M059J (cell line): ENCODE data around the gene CEP41. TPM values are rescaled to one million over a fixed set of nuclear protein-coding genes. Genes with fewer than 3 reads are reported as not detected.

ENCODE experiments used
- DNase-seq: peaks from one replicate; pipeline ENCODE4 v3.0.0-alpha.2; 2012; ENCODE audit warnings: low read depth
- total RNA-seq: library from RNA; depleted of rRNA; stranded (reverse); fragments of >200 nt; shearing (Covaris generic); gene quantifications from 2 replicates; pipeline ENCODE4 v1.2.3, GENCODE V29; 2014

The CEP41 gene
- total RNA-seq, 1 experiment from 2014 or later, result 32.9 TPM

- DNase-seq, result peak; percentile 32
These were observed 70.8 kb downstream of the CEP41 start for GRCh38 chr7:130369831-130370550.

GRCh38 chr7:130369110-130369711 lies 71.6 kb downstream of the CEP41 start:
- DNase-seq, result peak; percentile 58

- DNase-seq, result no peak
These were observed 72.7 kb downstream of the CEP41 start for GRCh38 chr7:130367836-130368746.

GRCh38 chr7:130367088-130367755 lies 73.6 kb downstream of the CEP41 start:
- DNase-seq, result no peak

- DNase-seq, result peak; percentile 61
These were observed 74.3 kb downstream of the CEP41 start for GRCh38 chr7:130366564-130366963.

DNA sequence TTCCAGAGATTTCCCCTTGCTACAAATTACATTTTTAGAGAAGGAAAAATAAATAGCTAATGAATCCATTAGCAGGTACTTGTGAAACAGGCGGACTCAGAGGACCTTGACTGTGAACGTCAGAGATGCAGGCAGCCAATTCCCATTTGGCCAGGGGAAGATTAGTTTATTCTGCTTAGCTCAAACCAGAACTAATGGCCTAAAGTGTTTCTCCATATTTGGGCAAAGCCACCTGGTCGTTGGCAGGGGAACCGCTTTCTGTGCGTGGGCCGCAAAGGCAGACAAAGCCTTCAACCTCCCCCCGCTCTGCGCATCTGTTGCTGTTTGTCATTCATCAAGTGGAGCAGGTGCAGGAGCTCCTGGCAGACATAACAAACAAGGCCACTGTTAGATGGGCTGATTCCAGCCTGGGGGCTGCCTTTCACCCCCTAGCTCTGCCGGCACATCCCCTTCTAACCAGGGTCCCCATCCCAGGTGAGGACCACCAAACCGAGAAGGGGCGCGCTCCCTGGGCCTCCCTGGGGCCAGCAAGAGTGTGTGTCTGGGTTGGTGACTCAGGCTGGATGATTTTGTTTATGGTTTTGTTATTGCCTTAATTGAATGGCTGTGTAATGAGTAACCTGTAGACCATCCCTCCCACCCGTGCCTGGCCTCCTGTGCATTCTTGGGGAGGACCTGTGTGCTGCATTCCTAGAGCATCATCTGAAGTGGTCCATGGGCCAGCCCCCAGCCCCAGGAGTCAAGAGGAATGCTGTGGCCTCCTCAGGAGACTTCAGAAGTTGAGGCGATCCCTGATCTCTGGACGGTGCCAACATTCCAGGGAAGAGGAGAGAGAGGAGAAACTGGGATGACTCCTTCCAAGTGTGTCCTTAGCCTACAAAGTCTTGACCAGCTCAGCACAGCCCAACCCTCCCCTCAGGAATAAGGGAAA lies 75.0 kb downstream of the CEP41 start:
- peak; percentile 94 for DNase-seq

DNA sequence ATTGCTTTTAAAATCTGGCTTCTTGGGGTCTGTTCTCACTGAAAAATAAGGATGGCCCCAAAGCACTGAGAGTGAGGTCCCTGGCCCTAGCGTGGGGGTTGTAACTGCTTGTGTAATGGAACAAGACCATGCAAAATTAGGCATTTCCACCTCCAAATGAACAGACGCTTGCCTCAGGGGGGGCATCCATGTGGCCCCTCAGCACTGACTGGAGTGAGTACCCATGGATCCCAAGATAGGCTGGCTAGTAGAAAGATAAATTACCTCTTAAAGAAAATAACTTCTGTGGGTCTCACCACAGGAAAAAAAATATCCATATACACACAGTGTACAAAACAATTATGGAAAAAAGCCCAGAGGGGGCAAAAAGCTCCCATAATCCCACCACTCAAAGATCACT lies 75.7 kb downstream of the CEP41 start:
- no peak for DNase-seq

- no peak for DNase-seq
These were observed 76.4 kb downstream of the CEP41 start for GRCh38 chr7:130364451-130364850.

GRCh38 chr7:130363026-130363847 lies 77.6 kb downstream of the CEP41 start:
- DNase-seq, result peak; percentile 100

GRCh38 chr7:130362251-130362816 lies 78.5 kb downstream of the CEP41 start:
- no peak for DNase-seq

DNA sequence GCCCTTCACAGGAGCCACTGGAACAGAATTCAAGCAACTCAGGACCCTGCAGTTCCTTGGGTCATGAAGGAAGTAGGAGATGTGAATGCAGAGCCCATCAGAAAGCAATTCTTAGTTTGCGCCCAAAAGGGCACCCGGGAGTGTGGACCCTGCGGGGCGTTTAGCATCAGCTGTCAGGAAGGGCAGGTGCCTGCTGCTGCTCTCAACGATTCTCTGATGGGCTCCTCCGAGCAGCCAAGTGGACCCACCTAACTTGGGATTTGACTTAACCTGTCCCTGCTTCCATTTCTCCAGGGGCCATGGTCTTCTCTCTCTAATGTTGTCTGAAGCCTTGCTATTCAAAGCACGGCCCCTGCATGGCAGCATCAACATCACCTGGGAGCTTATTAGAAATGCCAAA lies 79.1 kb downstream of the CEP41 start:
- DNase-seq, result no peak

DNA sequence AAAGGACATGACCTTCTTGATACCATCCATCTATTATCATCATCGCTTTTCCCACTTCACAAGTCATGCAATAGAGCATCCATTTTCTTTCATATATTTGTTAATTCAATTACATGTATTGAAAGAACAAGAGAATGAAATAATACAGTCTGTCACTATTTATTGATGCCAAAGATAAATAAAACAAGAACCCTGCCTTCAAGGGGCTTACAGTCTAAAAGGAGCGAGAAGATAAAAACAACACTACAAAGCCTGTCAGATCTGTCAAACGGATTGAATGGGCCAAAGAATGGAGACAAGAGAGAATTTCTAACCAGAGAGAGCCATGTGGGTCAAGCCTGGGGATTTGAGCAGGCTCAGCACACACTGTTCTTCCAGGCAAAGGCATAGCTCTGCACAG lies 80.3 kb downstream of the CEP41 start:
- DNase-seq, result no peak

DNA sequence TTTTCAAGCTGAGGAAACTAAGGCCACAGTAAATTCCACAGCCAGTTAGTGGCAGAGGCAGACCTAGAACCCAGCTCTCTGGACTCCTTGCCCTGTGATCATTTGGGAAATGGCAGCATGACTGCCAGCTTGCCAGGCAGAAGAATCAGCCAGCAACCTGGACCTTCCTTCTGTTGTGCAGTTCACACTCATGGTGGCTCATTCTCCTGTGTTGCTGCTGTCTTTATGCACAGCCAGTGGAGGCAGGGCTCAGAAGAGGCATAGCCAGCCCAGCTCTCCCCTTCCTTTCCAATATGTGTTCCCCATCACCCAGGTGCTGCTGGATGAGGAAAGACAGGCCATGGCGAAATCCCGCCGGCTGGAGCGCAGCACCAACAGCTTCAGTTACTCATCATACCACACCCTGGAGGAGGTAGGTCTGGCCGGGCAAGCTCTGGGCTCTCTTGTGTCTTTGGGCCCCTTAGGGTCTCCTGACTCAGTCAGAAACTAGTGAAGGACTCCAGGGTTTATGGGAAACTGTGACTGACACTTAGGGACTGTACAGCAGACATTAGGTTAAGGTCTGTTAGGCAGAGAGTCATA lies 81.4 kb downstream of the CEP41 start:
- no peak for DNase-seq

DNA sequence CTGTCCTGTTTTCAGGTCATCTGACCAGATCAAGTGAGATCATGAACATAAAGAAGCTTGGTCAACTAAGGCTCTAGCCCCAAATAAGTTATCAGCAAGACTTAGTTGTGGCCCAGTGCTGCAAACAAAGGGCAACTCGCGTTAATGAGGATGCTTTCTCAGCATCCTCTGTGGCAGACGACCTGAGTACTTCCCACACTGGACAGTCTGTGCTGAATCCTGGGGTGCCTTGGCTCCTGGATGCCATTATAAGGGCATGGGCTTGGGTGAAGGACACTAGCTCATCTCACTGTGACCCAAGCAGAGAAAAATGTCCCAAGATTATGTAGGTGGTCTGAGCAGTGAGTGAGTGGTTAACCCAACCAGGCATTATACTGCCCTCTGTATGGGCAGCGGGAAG lies 82.3 kb downstream of the CEP41 start:
- no peak for DNase-seq

DNA sequence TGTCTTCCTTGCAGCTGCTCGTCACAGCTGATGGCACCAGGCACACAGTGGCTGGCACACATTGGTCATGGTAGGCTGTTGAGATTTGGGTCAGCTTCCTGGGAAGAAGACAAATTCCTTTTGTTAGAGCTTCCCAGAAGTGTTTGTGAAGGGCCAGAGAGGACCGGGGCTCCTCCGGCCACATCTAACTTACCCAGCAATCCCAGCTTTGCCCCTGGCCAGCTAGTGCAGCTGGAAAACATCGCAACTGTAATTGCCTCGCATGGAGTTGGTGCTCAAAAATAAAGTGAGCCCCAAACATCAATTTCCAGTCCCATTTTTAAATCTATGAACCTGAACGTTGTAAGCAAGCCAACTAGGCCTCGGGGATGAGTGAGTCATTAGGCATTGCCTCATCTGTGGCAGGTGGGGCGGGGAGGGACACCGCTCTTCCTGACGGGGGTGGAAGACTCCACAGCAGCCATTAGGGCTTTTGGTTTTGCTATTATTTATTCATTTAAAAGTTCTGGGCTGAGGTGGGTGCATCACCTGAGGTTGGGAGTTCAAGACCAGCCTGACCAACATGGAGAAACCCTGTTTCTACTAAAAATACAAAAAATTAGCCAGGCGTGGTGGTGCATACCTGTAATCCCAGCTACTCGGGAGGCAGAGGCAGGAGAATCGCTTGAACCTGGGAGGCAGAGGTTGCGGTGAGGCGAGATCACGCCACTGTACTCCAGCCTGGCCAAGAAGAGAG lies 83.8 kb downstream of the CEP41 start:
- DNase-seq, result peak; percentile 97

GRCh38 chr7:130356121-130356875 lies 84.5 kb downstream of the CEP41 start:
- peak; percentile 100 for DNase-seq

GRCh38 chr7:130353196-130353595 lies 87.6 kb downstream of the CEP41 start:
- DNase-seq, result peak; percentile 43
